ENCODE measurements around the gene PPP1R3F.

Gene PPP1R3F

DNA sequence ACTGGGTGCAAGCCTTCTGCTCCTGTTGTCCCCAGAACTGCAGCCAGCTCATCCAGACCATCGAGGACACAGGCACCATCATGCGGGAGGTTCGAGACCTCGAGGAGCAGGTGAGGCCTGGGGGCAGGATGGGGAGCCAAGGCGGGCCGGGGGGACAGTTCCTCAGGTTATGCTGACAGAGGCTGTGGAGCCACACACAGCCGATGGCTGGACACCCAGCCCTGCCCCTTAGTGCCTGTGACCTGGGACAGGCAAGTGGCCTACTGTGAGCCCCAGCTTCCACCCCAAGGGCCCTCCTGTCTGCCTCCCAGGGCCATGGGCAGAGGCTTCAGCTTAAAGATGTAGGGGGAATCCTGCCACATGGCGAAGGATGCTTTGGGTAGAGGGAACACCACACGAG, 20.0 kb upstream of the PPP1R3F start:
- no peak for DNase-seq

DNA sequence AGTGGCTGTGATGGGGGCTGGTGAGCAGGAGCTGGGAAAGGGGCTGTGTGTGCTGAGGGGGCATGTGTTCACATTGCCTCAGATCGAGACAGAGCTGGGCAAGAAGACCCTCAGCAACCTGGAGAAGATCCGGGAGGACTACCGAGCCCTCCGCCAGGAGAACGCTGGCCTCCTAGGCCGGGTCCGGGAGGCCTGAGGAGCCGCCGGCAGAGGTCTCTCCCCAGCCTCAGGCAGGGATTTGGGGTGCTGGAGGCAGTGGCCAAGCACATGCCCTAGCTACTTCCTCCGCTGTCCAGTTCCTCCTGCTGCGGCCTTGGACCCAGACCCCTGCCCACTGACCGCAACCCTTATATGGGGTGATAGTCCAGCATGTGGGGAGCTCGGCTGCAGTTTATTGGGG, 19.5 kb upstream of the PPP1R3F start:
- no peak for DNase-seq

DNA sequence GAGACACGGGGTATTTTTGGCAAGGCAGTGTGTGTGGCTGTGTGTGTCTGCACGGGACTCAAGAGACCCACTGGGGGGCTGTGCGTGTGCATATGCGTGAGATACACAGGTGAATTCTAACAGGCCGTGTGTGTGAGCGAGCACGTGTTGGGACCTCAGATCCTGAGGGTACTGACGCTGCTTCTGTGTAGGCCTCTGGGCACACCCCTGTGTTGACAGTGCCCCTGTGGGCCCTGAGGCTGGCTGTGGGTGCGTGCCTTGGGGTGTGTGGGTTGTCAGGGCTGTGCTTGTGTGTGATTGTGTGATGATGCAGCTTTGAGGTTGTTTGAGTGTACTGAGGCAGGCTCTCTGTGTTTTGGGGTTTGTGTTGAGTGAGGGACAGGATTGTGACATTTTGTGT, 19.0 kb upstream of the PPP1R3F start:
- no peak for DNase-seq

DNA sequence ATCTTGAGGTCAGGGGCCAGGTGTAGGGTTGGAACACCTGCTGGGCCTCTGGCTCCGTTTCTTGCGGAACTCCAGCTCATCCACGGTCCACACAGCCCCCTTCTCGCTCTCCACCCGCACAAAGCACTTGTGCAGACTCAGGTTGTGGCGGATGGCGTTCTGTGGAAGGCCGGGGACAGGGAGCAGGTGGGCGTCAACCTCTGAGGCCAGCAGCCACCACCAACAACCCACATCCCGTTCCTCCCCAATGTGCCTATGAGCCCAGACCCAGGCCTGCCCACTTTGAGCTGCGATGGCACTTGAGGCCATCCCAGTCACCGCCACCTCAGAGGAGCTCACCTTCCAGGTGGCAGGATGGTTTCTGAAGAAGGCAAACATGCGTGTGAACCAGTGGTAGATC, 18.3 kb upstream of the PPP1R3F start:
- no peak for DNase-seq

DNA sequence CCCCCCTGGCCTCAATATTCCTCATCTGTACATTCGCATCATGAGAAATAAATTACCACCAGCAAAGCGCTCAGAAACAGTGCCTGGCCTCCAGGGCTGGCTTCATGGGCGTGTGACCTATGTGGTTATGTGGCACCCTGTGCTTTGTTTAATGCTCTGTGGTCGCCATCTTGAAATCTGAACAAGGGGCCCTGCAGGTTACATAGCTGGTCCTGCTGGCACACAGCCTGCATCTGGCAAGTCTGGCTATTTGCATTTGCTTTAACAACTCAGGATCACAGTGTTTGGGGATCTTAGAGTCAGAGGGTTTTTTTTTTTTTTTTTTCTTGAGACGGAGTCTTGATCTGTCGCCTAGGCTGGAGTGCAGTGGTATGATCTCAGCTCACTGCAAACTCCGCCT, 15.0 kb upstream of the PPP1R3F start:
- DNase-seq: no peak

DNA sequence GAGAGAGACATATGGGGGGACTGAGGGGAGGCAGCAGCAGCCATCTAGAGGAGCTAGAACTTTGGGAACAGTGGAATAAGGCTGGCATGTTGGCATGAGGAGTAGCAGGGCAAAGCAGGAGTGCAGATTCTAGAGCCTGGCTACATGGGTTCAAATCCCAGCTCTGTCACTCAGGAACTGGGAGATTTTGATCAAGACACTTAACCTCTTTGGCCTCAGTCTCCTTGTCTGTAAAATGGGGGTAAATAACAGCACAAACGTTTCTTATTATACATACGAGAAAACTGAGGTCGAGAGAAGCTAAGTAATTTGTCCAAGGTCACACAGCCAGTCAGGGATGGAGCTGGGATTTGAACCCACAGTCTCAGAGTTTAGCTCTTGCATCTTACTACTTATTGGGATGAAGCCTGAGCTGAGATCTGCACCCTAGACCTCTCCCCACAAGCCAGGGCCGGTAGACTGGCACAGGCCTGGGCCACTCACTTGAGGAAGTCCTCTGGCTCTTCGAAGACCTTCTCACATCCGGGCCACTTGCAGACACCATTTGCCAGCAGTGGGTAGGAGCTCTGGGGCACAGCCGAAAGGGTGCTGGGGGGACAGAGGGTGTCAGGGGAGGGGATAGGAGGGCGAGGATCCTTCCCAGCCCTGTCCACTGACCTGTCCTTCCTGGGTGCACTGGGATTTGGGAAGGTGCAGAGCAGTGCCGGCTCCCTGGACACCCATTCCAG, 13.2 kb upstream of the PPP1R3F start:
- no peak for DNase-seq

DNA sequence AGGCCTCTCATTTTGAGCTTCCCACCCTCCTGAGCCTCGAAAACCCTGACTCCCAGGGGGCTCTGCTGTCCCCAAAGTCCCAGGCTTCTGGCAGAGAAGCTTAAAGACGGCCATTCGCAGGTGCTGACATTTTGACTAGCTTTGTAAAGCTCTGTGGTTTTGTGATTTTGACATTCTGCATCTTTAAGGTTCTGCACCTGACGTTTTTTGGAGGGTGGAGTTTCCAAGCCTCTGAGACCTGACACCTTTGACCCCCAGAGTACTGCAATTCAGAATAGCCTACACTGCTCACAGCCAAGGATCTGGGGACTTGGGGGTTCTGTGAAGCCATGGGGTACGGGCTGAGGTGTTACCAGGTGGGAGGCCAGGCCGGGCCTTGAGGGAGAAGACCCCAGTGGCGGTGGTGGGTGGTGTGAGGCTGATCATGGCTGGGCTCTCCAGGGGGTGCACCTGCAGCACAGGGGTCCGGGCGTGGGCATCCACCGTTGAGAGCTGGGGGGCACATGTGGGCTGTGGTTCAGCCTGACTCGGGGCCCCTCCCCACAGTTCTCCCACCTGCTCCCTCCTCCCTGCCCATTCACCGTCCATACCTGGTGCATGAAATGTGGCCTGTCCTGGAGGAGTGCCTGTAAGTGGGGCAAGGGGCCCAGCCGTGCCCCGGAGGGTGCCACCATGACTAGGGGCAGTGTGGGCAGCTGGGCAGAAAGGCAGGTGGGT, 12.4 kb upstream of the PPP1R3F start:
- DNase-seq: no peak

DNA sequence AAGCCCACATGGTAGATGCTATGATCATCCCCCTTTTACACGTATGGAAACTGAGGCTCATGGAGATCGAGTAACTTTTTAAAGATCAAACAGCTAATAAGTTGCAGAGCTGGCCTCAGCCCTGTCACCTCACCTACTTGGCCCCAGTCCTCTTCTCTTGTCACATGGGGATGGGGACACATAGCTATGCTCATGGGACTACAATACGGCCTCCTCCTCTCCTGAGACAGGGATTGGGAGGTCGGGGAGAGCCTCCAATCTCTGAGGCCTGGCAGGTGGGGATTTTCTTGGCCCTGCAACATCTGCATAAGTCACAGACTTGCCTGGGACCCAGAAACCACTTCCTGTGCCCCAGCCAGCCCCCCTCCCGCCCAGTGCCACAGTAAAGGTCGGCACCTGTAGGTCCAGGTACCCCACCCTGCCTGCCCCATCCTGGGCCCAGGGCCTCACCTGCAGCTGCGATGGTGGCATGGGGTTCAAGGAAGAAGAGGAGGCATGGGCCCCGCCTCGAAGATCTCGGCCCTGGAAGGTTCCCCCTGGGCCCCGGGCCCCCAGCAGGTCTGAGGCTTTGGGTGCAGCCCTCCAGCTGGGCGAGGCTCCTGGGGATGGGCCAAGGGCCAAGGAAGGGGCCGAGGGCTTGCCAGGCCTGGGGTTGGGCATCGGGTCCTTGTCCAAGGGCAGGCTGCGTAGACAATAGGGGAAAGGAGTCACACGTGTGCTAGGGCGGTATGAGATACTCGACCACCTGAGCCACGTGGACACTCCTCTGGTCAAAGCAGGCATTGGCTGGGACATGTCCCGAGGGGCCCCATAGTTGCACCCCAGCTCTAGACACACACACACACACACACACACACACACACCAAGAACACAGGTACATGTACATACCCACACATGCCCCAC, 11.5 kb upstream of the PPP1R3F start:
- DNase-seq: no peak

DNA sequence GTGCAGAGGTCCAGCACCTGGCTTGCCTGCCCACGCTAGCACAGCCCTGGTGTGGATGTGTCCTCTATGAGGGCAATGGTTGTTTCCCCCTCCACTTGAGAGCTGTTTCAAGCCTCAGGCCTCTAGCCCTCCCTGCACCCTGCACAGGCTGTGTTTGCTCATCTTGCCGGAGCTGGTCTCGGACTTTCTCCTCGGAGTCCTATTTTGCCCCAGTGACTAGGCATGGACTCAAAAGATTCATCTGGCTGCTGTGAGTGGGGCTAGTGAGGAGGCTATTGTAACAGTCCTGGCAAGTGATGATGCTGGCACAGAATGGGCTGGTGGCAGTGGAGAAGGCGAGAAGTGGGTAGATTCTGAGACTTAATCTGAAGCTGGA, 10.9 kb upstream of the PPP1R3F start:
- DNase-seq: peak in 2 of 58 donors; percentile 1 to 2

DNA sequence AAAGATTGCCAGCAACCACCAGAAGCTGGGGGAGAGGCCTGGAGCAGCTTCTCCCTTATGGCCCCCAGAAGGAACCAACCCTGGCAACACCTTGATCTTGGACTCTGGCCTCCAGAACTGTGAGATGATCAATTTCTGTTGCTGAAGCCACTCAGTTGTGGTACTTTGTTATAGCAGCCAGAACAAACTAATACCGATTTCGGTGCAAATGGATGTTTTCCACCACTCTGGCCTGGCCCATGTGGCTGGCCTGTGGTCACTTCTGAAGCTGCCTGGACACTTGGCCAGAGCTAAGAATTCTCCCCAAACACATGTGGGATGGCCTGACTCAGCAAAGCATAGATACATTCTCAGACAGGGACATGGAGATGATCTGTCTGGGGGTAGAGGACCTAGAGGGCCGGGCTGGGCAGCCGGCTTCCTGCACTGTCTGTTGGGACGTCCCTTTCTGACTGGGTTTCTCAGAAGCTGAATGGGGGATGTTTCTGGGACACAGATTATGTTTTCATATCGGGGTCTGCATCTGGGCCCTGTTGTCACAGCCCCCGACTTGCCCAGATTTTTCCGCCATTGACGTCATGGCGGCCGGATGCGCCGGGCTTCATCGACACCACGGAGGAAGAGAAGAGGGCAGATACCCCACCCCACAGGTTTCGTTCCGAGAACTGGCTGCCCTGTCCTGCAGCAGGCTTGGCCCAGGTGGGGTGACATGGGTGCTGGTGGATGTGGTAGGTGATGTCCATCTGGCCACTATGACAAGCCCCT, 9.2 kb upstream of the PPP1R3F start:
- DNase-seq: no peak

DNA sequence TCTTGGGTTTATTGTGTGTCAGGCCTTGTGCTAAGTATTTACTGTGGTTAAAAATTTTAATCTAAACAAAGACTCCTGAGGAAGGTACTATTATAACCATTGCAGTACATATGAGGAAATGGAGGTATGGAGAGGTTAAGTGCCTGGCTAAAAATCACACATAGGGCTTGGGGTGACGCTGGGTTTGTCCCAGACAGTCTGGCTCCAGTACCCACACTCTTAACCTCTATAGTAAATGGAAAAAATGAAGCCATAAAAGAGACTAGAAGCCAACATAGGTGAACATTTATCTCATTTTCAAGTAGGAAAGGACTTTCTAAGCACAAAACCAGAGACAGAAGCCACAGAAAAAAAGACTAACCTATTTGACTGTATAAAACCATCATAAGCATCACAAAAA, 7.0 kb upstream of the PPP1R3F start:
- DNase-seq: no peak

DNA sequence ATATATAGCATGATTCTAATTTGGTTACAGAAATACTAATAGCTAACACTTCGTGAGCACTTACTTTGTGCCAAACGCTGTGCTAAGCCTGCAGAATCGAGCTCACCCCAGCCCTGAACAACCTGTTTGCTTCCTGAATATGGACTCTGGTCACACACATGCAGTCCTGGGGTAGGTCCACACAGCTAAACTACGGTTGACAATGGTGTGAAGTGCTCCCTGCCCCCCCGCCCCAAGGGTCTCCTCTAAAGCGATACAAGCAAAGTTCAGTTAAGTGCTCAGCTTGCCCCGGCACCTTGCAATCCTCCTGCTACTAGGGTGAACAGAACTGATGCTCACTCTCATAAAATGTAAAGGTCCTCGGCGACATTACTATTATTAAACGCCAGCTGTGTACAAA, 6.0 kb upstream of the PPP1R3F start:
- no peak for DNase-seq

DNA sequence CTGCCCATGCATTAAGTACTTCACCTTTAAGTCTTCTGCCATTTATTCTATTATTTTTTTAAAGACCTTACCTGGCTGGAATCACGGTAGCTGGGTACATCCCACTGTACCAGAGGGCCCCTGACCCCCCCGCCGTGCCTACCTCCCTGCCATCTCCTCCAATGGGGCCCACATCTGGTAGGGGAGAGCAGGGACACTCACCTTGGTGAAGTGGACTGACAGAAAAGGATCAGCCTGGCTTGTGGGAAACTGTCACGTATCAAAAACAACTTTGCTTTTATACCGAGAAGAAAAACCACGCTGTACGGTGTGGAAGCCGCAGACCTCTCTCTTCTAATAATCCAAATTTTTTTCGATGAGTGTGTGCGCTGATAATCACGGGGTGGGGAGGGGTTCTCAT, 5.1 kb upstream of the PPP1R3F start, which contains the start of gene FOXP3:
Gene FOXP3, minus strand, starts transcription at position 251 of the 400 bp plus-strand sequence. CDS start 6,205 bp downstream, outside the sequence.
- no peak for DNase-seq

DNA sequence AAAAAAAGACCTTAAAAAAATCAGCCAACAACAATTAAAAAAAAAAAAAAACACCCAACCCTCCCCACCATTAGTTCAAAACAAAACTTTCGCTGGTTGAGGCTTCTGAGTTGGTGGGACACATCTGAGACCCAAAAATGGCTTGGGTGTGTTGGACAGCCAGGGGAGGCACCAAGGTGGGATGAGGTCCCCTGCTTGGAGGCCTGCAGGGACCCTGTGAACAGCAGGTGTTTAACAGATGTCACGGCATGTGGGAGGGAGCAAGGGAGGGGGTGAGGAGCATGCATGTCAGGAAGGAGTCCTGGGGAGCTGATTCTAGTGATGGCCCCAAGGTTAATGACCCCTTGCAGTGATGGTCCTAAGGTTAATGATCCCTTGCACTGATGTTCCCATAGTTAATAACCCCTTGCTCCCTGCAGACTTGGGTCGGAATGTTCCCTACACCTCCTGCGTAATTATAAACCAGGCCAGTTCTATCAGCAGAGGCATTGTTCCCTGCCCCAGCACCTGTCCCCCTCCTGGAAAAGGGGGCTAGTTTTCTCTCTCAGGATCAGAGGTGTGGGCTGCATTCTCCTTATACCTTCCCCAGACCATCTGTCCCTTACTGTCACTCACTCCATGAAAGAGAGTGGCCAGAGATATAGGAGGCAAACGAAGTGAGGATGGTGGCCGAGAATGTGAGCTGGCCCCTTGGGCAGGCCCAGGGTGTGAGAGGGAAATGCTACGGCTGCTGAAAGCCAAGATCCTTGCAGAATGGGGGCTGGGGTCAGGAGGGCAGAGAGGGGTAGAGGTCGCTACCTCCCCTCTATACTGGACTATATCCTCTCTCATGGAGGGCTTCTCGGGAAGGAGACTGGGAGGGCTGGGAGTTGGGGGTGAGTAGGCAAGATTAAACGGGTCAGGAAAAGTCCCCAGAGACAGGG, 2.8 kb upstream of the PPP1R3F start:
- no peak for DNase-seq

DNA sequence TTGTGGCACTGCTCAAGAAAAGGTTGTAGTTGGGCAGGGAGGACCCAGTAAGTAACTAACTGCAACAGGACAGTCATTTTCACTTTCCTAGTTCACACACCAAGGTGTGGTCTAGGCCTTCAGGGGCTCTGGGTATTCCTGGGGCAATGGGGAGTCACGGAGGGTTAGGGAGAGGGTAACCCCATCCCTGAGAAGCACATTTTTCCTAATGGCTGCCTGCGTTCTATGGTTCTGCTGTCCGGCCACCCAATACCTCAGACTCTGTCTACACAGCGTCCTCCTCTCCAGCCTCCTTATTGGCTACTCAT, 937 bp upstream of the PPP1R3F start:
- DNase-seq: no peak

DNA sequence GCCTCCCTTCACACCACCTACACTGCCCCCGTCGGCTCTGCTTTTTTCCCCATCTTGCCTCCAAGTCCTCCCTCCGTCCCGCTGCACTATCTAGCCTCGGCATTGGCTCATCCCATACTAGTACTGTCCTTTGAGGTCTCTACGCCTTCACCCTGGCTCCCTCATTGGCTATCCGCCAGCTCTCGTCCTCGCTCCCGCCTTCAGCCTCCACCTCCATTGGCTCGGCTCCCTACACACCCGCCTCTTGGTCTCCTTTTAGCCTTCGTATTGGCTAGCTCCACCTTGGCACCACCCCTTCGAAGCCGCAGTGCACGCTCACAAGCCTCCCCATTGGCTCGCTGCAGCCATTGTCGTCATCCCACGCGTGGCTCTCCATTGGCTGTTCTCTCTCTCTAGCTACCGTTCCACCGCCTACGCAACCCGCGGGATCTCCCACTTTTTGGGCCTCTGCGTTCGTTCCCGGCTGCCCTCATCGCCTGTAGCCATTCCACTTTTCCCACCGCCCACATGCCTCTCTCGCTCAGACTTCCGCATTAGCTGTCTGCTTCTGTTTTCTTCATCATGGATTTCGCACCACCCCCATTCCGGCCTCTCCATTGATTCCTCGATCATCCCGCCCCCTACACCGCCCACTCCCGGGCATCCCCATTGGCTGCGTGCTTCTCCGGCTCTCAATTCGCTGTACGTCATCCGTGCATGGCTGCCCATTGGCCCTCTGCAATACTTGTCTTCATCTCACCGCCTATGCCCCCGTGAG, 405 bp upstream of the PPP1R3F start:
- DNase-seq: peak; percentile 58 to 98 (median 93)

DNA sequence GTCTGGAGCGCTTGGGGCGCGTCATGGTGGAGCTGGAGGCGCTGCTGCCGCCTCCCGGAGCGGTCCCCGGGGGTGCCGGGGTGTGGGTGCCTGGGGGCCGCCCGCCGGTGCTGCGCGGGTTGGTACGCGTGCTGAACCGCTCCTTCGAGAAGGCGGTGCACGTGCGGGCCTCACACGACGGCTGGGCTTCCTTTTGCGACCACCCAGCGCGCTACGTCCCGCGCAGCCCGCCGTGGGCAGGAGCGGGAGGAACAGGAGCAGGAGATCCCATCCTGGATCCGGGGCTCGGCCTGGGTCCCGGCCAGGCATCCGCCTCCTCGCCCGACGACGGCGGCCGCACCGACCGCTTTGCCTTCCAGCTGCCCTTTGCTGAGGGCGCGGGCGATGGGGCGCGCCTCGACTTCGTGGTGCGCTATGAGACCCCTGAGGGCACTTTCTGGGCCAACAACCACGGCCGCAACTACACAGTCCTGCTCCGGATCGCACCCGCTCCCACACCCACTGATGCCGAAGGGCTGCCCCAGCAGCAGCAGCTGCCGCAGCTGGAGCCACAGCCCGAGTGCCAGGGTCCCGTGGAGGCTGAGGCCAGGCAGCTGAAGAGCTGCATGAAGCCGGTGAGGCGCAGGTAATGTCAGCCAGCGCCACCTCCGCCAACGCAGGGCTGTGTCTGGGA, 792 bp downstream of the PPP1R3F start:
- no peak for DNase-seq

DNA sequence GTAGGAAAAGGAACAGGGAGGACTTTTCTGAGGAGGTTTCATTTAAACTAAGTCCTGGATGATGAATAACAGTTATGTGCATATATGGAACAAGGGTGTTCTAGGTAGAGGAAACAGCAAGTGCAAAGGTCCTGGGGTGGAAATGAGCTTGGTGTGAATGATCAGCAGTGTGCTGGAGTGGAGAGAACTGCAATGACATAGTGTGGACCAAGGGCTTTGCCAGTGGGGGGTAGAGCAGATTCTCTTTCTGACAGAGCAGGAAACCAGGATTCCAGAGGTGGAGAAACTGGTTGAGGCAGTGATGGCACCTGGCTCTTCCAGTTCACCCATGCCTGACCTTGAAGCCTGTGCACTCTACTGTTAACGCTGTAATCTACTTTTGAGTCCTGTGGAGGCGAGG, 1.7 kb downstream of the PPP1R3F start:
- DNase-seq: no peak

DNA sequence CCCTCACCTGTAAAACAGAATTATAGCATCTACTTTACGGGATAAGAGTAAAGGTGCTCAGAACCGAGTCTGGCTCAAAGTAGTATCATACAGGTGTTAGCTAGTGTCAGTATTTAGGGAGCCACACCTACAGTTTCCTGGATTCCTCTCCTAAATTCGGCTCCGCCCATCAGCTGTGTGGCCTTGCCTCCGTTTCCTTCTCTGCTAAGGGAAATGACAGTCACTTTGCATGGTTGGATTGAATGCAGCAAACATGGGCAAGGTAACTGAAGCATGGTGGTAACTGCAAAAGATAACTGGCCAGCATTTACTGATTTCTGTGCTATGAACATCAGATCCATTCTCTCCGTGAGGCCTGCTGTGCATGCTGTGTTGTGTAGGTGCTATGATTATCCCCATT, 2.8 kb downstream of the PPP1R3F start:
- DNase-seq: no peak

Measured in anterior cingulate cortex (tissue), 58 donors.